HFFc6 (cell line): ENCODE results near the gene IL1A. TPM values are rescaled to one million over a fixed set of nuclear protein-coding genes. Genes with fewer than 3 reads are reported as not detected.

ENCODE experiments used
- DNase-seq: peaks from one replicate; pipeline ENCODE4 v3.0.0-alpha.2; 2018
- H3K27ac Mint-ChIP-seq: 2 replicates; pipeline ENCODE4 v1.8.0; 2020; ENCODE audit warnings: mild to moderate bottlenecking, mixed read lengths
- H3K27me3 Mint-ChIP-seq: 2 replicates; pipeline ENCODE4 v1.8.0; 2021; ENCODE audit warnings: mild to moderate bottlenecking, moderate library complexity, mixed read lengths; ENCODE audit not compliant: insufficient read depth
- H3K36me3 Mint-ChIP-seq: 2 replicates; pipeline ENCODE4 v1.8.0; 2021; ENCODE audit warnings: low read depth, mixed read lengths
- H3K4me1 Mint-ChIP-seq: 2 replicates; pipeline ENCODE4 v1.8.0; 2020; ENCODE audit warnings: low read depth, mixed read lengths
- H3K4me3 Mint-ChIP-seq: 2 replicates; pipeline ENCODE4 v1.8.0; 2020; ENCODE audit warnings: mild to moderate bottlenecking, moderate library complexity, mixed read lengths
- H3K9me3 Mint-ChIP-seq: 2 replicates; pipeline ENCODE4 v1.8.0; 2020; ENCODE audit warnings: mild to moderate bottlenecking, mixed read lengths
- CTCF ChIP-seq: fragments of 200-600 bp; sonication (generic); IDR thresholded peaks from 2 replicates; pipeline ENCODE4 v1.5.0; 2021; ENCODE audit warnings: antibody characterized with exemption, mild to moderate bottlenecking
- total RNA-seq, 6 experiments: library from RNA; stranded (reverse); fragmentation: NEBNext Ultra II Directional; extraction: Animal tissue kit (Norgen Biotek cat#: 25700); gene quantifications; 2 replicates in 1 of 6; 3 replicates in 5 of 6; pipeline ENCODE4 v1.2.3, GENCODE V29; 2021

The IL1A gene
- total RNA-seq, 6 experiments from 2014 or later: 0.07 TPM; not detected in 5

GRCh38 chr2:112827604-112828185 lies 43.4 kb upstream of the IL1A start:
- no peak for DNase-seq
- H3K4me1 Mint-ChIP-seq: peaks cover 25% of the 10 kb centered on the region
- TF ChIP-seq CTCF: no peak
- no peak overlapping the region for H3K4me3 Mint-ChIP-seq
- H3K27me3 Mint-ChIP-seq: no peaks in the 10 kb centered on the region; the same call in 1 of the 2 replicates
- no peaks in the 10 kb centered on the region for H3K9me3 Mint-ChIP-seq
- H3K36me3 Mint-ChIP-seq: peaks cover 26% of the 10 kb centered on the region
- no peak overlapping the region for H3K27ac Mint-ChIP-seq

- peaks cover 25% of the 10 kb centered on the region for H3K4me1 Mint-ChIP-seq
- no peak overlapping the region for H3K27ac Mint-ChIP-seq
- no peaks in the 10 kb centered on the region for H3K9me3 Mint-ChIP-seq
- H3K36me3 Mint-ChIP-seq: peaks cover 21% of the 10 kb centered on the region
- no peak for TF ChIP-seq CTCF
- no peaks in the 10 kb centered on the region; the same call in 1 of the 2 replicates for H3K27me3 Mint-ChIP-seq
- no peak overlapping the region for H3K4me3 Mint-ChIP-seq
- no peak for DNase-seq
Measured at GRCh38 chr2:112827009-112827408, 42.7 kb upstream of the IL1A start.

- Mint-ChIP-seq H3K9me3 (no peaks in the 10 kb centered on the region), H3K4me1 (peaks cover 33% of the 10 kb centered on the region), H3K4me3 (no peak overlapping the region), H3K27ac (no peak overlapping the region), H3K27me3 (no peaks in the 10 kb centered on the region; the same call in 1 of the 2 replicates), H3K36me3 (peaks cover 13% of the 10 kb centered on the region)
- no peak for DNase-seq
- no peak for TF ChIP-seq CTCF
Measured at GRCh38 chr2:112825706-112826105, 41.4 kb upstream of the IL1A start.

- Mint-ChIP-seq H3K27me3 (no peaks in the 10 kb centered on the region; the same call in 1 of the 2 replicates), H3K36me3 (peaks cover 7% of the 10 kb centered on the region; the same call in 1 of the 2 replicates), H3K9me3 (no peaks in the 10 kb centered on the region), H3K4me3 (no peak overlapping the region), H3K27ac (peak overlapping the region; percentile 62; the same call in 1 of the 2 replicates), H3K4me1 (peaks cover 33% of the 10 kb centered on the region)
- DNase-seq: no peak
- no peak for TF ChIP-seq CTCF
Measured at GRCh38 chr2:112824694-112825085, 40.4 kb upstream of the IL1A start.

- no peaks in the 10 kb centered on the region; the same call in 1 of the 2 replicates for H3K27me3 Mint-ChIP-seq
- H3K4me1 Mint-ChIP-seq: peaks cover 37% of the 10 kb centered on the region
- TF ChIP-seq CTCF: no peak
- H3K27ac Mint-ChIP-seq: no peak overlapping the region
- H3K4me3 Mint-ChIP-seq: no peak overlapping the region
- no peaks in the 10 kb centered on the region for H3K9me3 Mint-ChIP-seq
- no peak for DNase-seq
- H3K36me3 Mint-ChIP-seq: peaks cover 7% of the 10 kb centered on the region; the same call in 1 of the 2 replicates
Measured at GRCh38 chr2:112821682-112822081, 37.4 kb upstream of the IL1A start.
